H9 (cell line): ENCODE measurements around the gene HIGD2B. TPM values are rescaled to one million over a fixed set of nuclear protein-coding genes. Genes with fewer than 3 reads are reported as not detected.

Source experiments
- DNase-seq: peaks from one replicate; pipeline ENCODE4 v3.0.0-alpha.2; 2017
- H2AFZ ChIP-seq: one replicate; pipeline ENCODE4 v1.6.1; 2013; ENCODE audit warnings: mild to moderate bottlenecking, low read length, control low read depth, moderate library complexity
- H2AK5ac ChIP-seq: 2 replicates; pipeline ENCODE4 v1.6.1; 2013; ENCODE audit warnings: low read length, control low read depth, mixed read lengths; ENCODE audit not compliant: insufficient read length
- H2BK120ac ChIP-seq: one replicate; pipeline ENCODE4 v1.6.1; 2013; ENCODE audit warnings: low read depth, mild to moderate bottlenecking, low read length, control low read depth, inconsistent platforms; ENCODE audit not compliant: poor library complexity, severe bottlenecking
- H2BK12ac ChIP-seq: 2 replicates; pipeline ENCODE4 v1.6.1; 2013; ENCODE audit warnings: low read length, control low read depth, mixed read lengths, low read depth; ENCODE audit not compliant: insufficient read length
- H2BK15ac ChIP-seq: 2 replicates; pipeline ENCODE4 v1.6.1; 2013; ENCODE audit warnings: low read depth, low read length, control low read depth
- H2BK20ac ChIP-seq: one replicate; pipeline ENCODE4 v1.6.1; 2013; ENCODE audit warnings: low read depth, mild to moderate bottlenecking, low read length, control low read depth, inconsistent platforms; ENCODE audit not compliant: poor library complexity, severe bottlenecking
- H2BK5ac ChIP-seq: 2 replicates; pipeline ENCODE4 v1.6.1; 2013; ENCODE audit warnings: low read length, control low read depth, mixed read lengths; ENCODE audit not compliant: insufficient read length
- H3K14ac ChIP-seq: 2 replicates; pipeline ENCODE4 v1.6.1; 2013; ENCODE audit warnings: low read length, control low read depth; ENCODE audit not compliant: insufficient read depth
- H3K18ac ChIP-seq: 2 replicates; pipeline ENCODE4 v1.6.1; 2013; ENCODE audit warnings: low read depth, mild to moderate bottlenecking, mixed read lengths, low read length, control low read depth; ENCODE audit not compliant: insufficient read length
- H3K23ac ChIP-seq: 2 replicates; pipeline ENCODE4 v1.6.1; 2013; ENCODE audit warnings: low read length, control low read depth, mixed read lengths, low read depth; ENCODE audit not compliant: insufficient read length
- H3K23me2 ChIP-seq: 2 replicates; pipeline ENCODE4 v1.6.1; 2013; ENCODE audit warnings: low read depth, mild to moderate bottlenecking, mixed read lengths, low read length, control low read depth; ENCODE audit not compliant: insufficient read length, poor library complexity, severe bottlenecking
- H3K27ac ChIP-seq: 2 replicates; pipeline ENCODE4 v1.5.1; 2013; ENCODE audit warnings: low read length, control low read depth, mixed read lengths, low read depth; ENCODE audit not compliant: insufficient read length
- H3K27me3 ChIP-seq: 2 replicates; pipeline ENCODE4 v1.6.1; 2013; ENCODE audit warnings: low read length, control low read depth, inconsistent platforms; ENCODE audit not compliant: insufficient read depth
- H3K4ac ChIP-seq: 2 replicates; pipeline ENCODE4 v1.6.1; 2013; ENCODE audit warnings: low read depth, mild to moderate bottlenecking, control low read depth, inconsistent platforms, low read length, moderate library complexity
- H3K4me1 ChIP-seq: 2 replicates; pipeline ENCODE4 v1.6.1; 2013; ENCODE audit warnings: low read length, control low read depth, inconsistent platforms; ENCODE audit not compliant: insufficient read depth
- H3K4me2 ChIP-seq: 2 replicates; pipeline ENCODE4 v1.6.1; 2013; ENCODE audit warnings: low read length, control low read depth, mixed read lengths; ENCODE audit not compliant: insufficient read length, insufficient read depth
- H3K56ac ChIP-seq: 2 replicates; pipeline ENCODE4 v1.6.1; 2013; ENCODE audit warnings: low read depth, mild to moderate bottlenecking, mixed read lengths, low read length, control low read depth; ENCODE audit not compliant: insufficient read length
- H3K79me1 ChIP-seq: 2 replicates; pipeline ENCODE4 v1.6.1; 2013; ENCODE audit warnings: low read depth, mild to moderate bottlenecking, moderate library complexity, low read length, control low read depth, inconsistent platforms; ENCODE audit not compliant: insufficient read depth, poor library complexity, severe bottlenecking
- H3K79me2 ChIP-seq: 2 replicates; pipeline ENCODE4 v1.6.1; 2013; ENCODE audit warnings: low read length, control low read depth, inconsistent platforms; ENCODE audit not compliant: insufficient read depth
- H3K9ac ChIP-seq: 2 replicates; pipeline ENCODE4 v1.6.1; 2013; ENCODE audit warnings: low read length, control low read depth, mixed read lengths; ENCODE audit not compliant: insufficient read length; ENCODE audit errors: extremely low read depth
- H3K9me3 ChIP-seq: one replicate; pipeline ENCODE4 v1.6.1; 2013; ENCODE audit warnings: low read depth, low read length, inconsistent platforms; ENCODE audit not compliant: control insufficient read depth
- H3T11ph ChIP-seq: one replicate; pipeline ENCODE4 v1.6.1; 2013; ENCODE audit warnings: mild to moderate bottlenecking, low read length, control low read depth, inconsistent platforms
- H4K20me1 ChIP-seq: one replicate; pipeline ENCODE4 v1.6.1; 2013; ENCODE audit not compliant: control insufficient read depth, insufficient read length, insufficient read depth
- H4K5ac ChIP-seq: 2 replicates; pipeline ENCODE4 v1.6.1; 2013; ENCODE audit warnings: low read depth, mild to moderate bottlenecking, mixed read lengths, low read length, control low read depth; ENCODE audit not compliant: insufficient read length
- H4K8ac ChIP-seq: replicated peaks from 2 replicates; pipeline ENCODE4 v1.6.1; 2013; ENCODE audit warnings: low read length, control low read depth, mixed read lengths, low read depth; ENCODE audit not compliant: insufficient read length
- H4K91ac ChIP-seq: 2 replicates; pipeline ENCODE4 v1.6.1; 2013; ENCODE audit warnings: low read depth, mild to moderate bottlenecking, moderate library complexity, mixed read lengths, low read length, control low read depth; ENCODE audit not compliant: insufficient read length
- H3K27ac Mint-ChIP-seq, 3 experiments: 2 replicates in 2 of 3; 3 replicates in 1 of 3; pipeline ENCODE4 v1.8.0; 2020 to 2021; ENCODE audit warnings: mixed read lengths in 3 of 3, mild to moderate bottlenecking in 1 of 3, moderate library complexity in 1 of 3
- H3K27me3 Mint-ChIP-seq: 2 replicates; pipeline ENCODE4 v1.8.0; 2021; ENCODE audit warnings: low read depth, mild to moderate bottlenecking, moderate library complexity, mixed read lengths
- H3K36me3 Mint-ChIP-seq, 3 experiments: 2 replicates in 2 of 3; 3 replicates in 1 of 3; pipeline ENCODE4 v1.8.0; 2020 to 2021; ENCODE audit warnings: low read depth in 3 of 3, mixed read lengths in 3 of 3; ENCODE audit not compliant: insufficient read depth in 1 of 3
- H3K4me1 Mint-ChIP-seq, 2 experiments: 2 replicates each; pipeline ENCODE4 v1.8.0; 2020; ENCODE audit warnings: mixed read lengths in 2 of 2
- H3K4me3 Mint-ChIP-seq, 2 experiments: 2 replicates in 1 of 2; 3 replicates in 1 of 2; pipeline ENCODE4 v1.8.0; 2020 to 2021; ENCODE audit warnings: mild to moderate bottlenecking in 2 of 2, mixed read lengths in 2 of 2, moderate library complexity in 1 of 2
- H3K9me3 Mint-ChIP-seq, 2 experiments: 2 replicates in 1 of 2; 3 replicates in 1 of 2; pipeline ENCODE4 v1.8.0; 2020; ENCODE audit warnings: mild to moderate bottlenecking in 2 of 2, mixed read lengths in 2 of 2, moderate library complexity in 1 of 2
- WGBS: extraction: QIAGEN DNeasy Blood & Tissue Kit; methylation state at CpG from one replicate; pipeline ENCODE4 v1.1.7; 2013; ENCODE audit warnings: missing lambda C conversion rate, low lambda C conversion rate, mixed read lengths; ENCODE audit not compliant: insufficient read length; ENCODE audit errors: extremely low coverage; 5-methylcytosine and 5-hydroxymethylcytosine counted together
- total RNA-seq: library from RNA; stranded (reverse); gene quantifications from 2 replicates; pipeline ENCODE4 v1.2.1, GENCODE V29; 2021
- TF ChIP-seq, protein P1 (sequence below): fragments of 200-600 bp; sonication (generic); conservative IDR thresholded peaks from 3 replicates; pipeline ENCODE4 v1.8.0; 2021; ENCODE audit warnings: antibody characterized with exemption, mild to moderate bottlenecking

Gene HIGD2B
- total RNA-seq, 1 experiment from 2014 or later: not detected

DNA sequence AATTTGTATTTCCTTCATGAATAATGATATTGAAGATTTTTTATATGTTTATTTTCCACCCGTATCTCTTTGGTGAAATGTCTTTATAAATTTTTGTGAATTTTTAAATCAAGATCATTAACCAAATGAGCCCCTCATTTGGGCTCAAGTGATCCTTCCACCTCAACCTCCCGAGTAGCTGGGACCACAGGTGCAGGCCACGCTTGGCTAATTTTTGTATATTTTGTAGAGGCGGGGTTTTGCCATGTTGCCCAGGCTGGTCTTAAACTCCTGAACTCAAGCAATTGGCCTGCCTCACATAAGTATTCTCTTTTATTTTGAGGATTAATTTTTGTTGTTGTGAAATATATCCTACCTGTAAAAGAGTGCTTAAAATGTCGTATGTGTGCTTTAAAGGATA is 5.0 kb upstream of the HIGD2B start:
- Histone ChIP-seq H3K9ac (no peak overlapping the region), H3K18ac (no peak overlapping the region), H2BK120ac (no peak overlapping the region), H3T11ph (no peak overlapping the region), H2AFZ (no peak overlapping the region), H3K56ac (no peak overlapping the region), H3K79me1 (no peaks in the 10 kb centered on the region), H3K14ac (no peak overlapping the region), H3K4me2 (no peak overlapping the region), H2BK5ac (no peak overlapping the region), H4K20me1 (no peaks in the 10 kb centered on the region), H3K23ac (no peak overlapping the region), H4K5ac (no peak overlapping the region), H3K27ac (no peak overlapping the region), H2BK20ac (no peak overlapping the region), H2AK5ac (no peak overlapping the region), H2BK12ac (no peak overlapping the region), H3K27me3 (no peaks in the 10 kb centered on the region), H4K91ac (no peak overlapping the region), H4K8ac (no peak overlapping the region), H3K79me2 (no peaks in the 10 kb centered on the region; the same call in 1 of the 2 replicates), H3K4ac (no peak overlapping the region), H3K4me1 (no peaks in the 10 kb centered on the region; the same call in 1 of the 2 replicates), H3K9me3 (no peaks in the 10 kb centered on the region), H3K23me2 (no peaks in the 10 kb centered on the region), H2BK15ac (no peak overlapping the region)
- Mint-ChIP-seq H3K27me3 (no peaks in the 10 kb centered on the region), H3K9me3 (no peaks in the 10 kb centered on the region; a peak in 1 of 5 replicates), H3K36me3 (peaks cover 0 to 8% (median 1%) of the 10 kb centered on the region in 3 experiments; a peak in 2 of 7 replicates), H3K4me3 (no peak overlapping the region), H3K4me1 (no peaks in the 10 kb centered on the region), H3K27ac (no peak overlapping the region)
- no CpG with 5 or more reads among the region's 5 CpGs for WGBS
- no peak for DNase-seq
- TF ChIP-seq, protein P1, sequence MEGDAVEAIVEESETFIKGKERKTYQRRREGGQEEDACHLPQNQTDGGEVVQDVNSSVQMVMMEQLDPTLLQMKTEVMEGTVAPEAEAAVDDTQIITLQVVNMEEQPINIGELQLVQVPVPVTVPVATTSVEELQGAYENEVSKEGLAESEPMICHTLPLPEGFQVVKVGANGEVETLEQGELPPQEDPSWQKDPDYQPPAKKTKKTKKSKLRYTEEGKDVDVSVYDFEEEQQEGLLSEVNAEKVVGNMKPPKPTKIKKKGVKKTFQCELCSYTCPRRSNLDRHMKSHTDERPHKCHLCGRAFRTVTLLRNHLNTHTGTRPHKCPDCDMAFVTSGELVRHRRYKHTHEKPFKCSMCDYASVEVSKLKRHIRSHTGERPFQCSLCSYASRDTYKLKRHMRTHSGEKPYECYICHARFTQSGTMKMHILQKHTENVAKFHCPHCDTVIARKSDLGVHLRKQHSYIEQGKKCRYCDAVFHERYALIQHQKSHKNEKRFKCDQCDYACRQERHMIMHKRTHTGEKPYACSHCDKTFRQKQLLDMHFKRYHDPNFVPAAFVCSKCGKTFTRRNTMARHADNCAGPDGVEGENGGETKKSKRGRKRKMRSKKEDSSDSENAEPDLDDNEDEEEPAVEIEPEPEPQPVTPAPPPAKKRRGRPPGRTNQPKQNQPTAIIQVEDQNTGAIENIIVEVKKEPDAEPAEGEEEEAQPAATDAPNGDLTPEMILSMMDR: no peak
